HEK293T (cell line): Measurements from ENCODE around the gene NUAK1.

Experiments
- ARNT ChIP-seq: fragments of 450-650 bp; IDR thresholded peaks from 2 replicates; pipeline ENCODE4 v1.6.1; 2017; ENCODE audit warnings: mild to moderate bottlenecking
- BHLHE40 ChIP-seq: fragments of 450-650 bp; IDR thresholded peaks from 2 replicates; pipeline ENCODE4 v1.6.1; 2016; ENCODE audit warnings: mild to moderate bottlenecking, moderate library complexity, borderline replicate concordance
- HDGF ChIP-seq: fragments of 450-650 bp; IDR thresholded peaks from 2 replicates; pipeline ENCODE4 v1.6.1; 2017; ENCODE audit warnings: antibody characterized with exemption, borderline replicate concordance
- SP1 ChIP-seq: fragments of 450-650 bp; IDR thresholded peaks from 2 replicates; pipeline ENCODE4 v1.6.1; 2017

- no peak for TF ChIP-seq BHLHE40
- no peak for TF ChIP-seq HDGF
- TF ChIP-seq ARNT: no peak
- no peak for TF ChIP-seq SP1
These were observed 40.3 kb upstream of the NUAK1 start for GRCh38 chr12:106179086-106179485.
